HFF-Myc (cell line): ENCODE results near the gene KLHL7.

Source experiments
- DNase-seq: peaks from one replicate; pipeline ENCODE4 v3.0.0-alpha.2; 2011; ENCODE audit warnings: low read depth; ENCODE audit errors: extremely low read depth
- H3K4me3 ChIP-seq: replicated peaks from 2 replicates; pipeline ENCODE4 v1.5.1; 2011; ENCODE audit warnings: low read depth, mild to moderate bottlenecking, control low read depth, low read length
- CTCF ChIP-seq: IDR thresholded peaks from 2 replicates; pipeline ENCODE4 v1.5.1; 2012; ENCODE audit warnings: mild to moderate bottlenecking, low read depth, low read length, control low read depth; ENCODE audit errors: missing control alignments

KLHL7 gene

GRCh38 chr7:23105644-23106056 lies at the start of gene KLHL7:
KLHL7 (plus strand) TSS chr7:23105785; CDS start chr7:23106027, 242 bp downstream.
- TF ChIP-seq CTCF, result no peak
- H3K4me3 ChIP-seq, result peak within 1 kb of the TSS; percentile 92
- peak; percentile 65 for DNase-seq

GRCh38 chr7:23058408-23059096 lies 47.0 kb upstream of the KLHL7 start:
- no peak for TF ChIP-seq CTCF
- DNase-seq, result no peak
- H3K4me3 ChIP-seq, result no peak overlapping the region

- TF ChIP-seq CTCF, result no peak
- no peak for DNase-seq
- no peak overlapping the region for H3K4me3 ChIP-seq
Measured at GRCh38 chr7:23061327-23061726, 44.3 kb upstream of the KLHL7 start.

- no peak overlapping the region for H3K4me3 ChIP-seq
- no peak for DNase-seq
- no peak for TF ChIP-seq CTCF
Measured at GRCh38 chr7:23062452-23062851, 43.1 kb upstream of the KLHL7 start.

- H3K4me3 ChIP-seq, result no peak overlapping the region
- TF ChIP-seq CTCF, result no peak
- no peak for DNase-seq
Measured at GRCh38 chr7:23065974-23066373, 39.6 kb upstream of the KLHL7 start.

- DNase-seq, result no peak
- H3K4me3 ChIP-seq, result no peak overlapping the region
- TF ChIP-seq CTCF, result no peak
Measured at GRCh38 chr7:23067271-23067670, 38.3 kb upstream of the KLHL7 start.

GRCh38 chr7:23072048-23072447 lies 33.5 kb upstream of the KLHL7 start:
- no peak for DNase-seq
- TF ChIP-seq CTCF, result no peak
- H3K4me3 ChIP-seq, result no peak overlapping the region
